ENCODE data around the gene MANF.

GRCh38 chr3:51397392-51397791 is 12.3 kb downstream of the MANF start:
- TF ChIP-seq SNAI2 (CRISPR knock-in tag; IDR thresholded peaks at IDR 0.05) (no peak), ZFP30 (CRISPR knock-in tag; IDR thresholded peaks at IDR 0.05) (no peak), ZNF8 (CRISPR knock-in tag; IDR thresholded peaks at IDR 0.05) (no peak), GLIS3 (CRISPR knock-in tag; IDR thresholded peaks at IDR 0.05) (no peak), ZNF70 (CRISPR knock-in tag; IDR thresholded peaks at IDR 0.05) (no peak), RARB (CRISPR knock-in tag; IDR thresholded peaks at IDR 0.05) (no peak), PPARA (CRISPR knock-in tag; IDR thresholded peaks at IDR 0.05; ENCODE audit: borderline replicate concordance) (no peak), PATZ1 (CRISPR knock-in tag; IDR thresholded peaks at IDR 0.05; ENCODE audit: borderline replicate concordance) (no peak), ZFP3 (CRISPR knock-in tag; IDR thresholded peaks at IDR 0.05) (no peak)

All from SK-N-SH treated with all-trans-retinoic acid at 6 μM for 48 hours (cell line).